Stimulated activated memory B cell treated with anti-CD40 and anti-IgM and Interleukin-4, amounts not matched to agents 10 μg/mL and 1 μg/mL and 100 μg/mL, for 72 hours (primary cell): Measurements from ENCODE around the gene ATP9A.
"Not testable (repeated sequence)": the region's sequence is repeated elsewhere in the genome, so short reads cannot be mapped to it uniquely, and the experiment has no call there.

ENCODE experiments used
- ATAC-seq: fragments of 150-1000 bp; cut with Tn5 transposase; 2 replicates; pipeline ENCODE4 v1.10.0; 2021
- H3K27ac Mint-ChIP-seq: one replicate; pipeline ENCODE4 v1.8.0; 2022; ENCODE audit warnings: mild to moderate bottlenecking, mixed read lengths
- H3K27me3 Mint-ChIP-seq: one replicate; pipeline ENCODE4 v1.8.0; 2022; ENCODE audit warnings: mixed read lengths
- H3K36me3 Mint-ChIP-seq: one replicate; pipeline ENCODE4 v1.8.0; 2022; ENCODE audit warnings: mixed read lengths
- H3K4me1 Mint-ChIP-seq: one replicate; pipeline ENCODE4 v1.8.0; 2022; ENCODE audit warnings: mixed read lengths
- H3K4me3 Mint-ChIP-seq: one replicate; pipeline ENCODE4 v1.8.0; 2022; ENCODE audit warnings: mild to moderate bottlenecking, moderate library complexity, mixed read lengths
- H3K9me3 Mint-ChIP-seq: one replicate; pipeline ENCODE4 v1.8.0; 2022; ENCODE audit warnings: mixed read lengths

Gene ATP9A

DNA sequence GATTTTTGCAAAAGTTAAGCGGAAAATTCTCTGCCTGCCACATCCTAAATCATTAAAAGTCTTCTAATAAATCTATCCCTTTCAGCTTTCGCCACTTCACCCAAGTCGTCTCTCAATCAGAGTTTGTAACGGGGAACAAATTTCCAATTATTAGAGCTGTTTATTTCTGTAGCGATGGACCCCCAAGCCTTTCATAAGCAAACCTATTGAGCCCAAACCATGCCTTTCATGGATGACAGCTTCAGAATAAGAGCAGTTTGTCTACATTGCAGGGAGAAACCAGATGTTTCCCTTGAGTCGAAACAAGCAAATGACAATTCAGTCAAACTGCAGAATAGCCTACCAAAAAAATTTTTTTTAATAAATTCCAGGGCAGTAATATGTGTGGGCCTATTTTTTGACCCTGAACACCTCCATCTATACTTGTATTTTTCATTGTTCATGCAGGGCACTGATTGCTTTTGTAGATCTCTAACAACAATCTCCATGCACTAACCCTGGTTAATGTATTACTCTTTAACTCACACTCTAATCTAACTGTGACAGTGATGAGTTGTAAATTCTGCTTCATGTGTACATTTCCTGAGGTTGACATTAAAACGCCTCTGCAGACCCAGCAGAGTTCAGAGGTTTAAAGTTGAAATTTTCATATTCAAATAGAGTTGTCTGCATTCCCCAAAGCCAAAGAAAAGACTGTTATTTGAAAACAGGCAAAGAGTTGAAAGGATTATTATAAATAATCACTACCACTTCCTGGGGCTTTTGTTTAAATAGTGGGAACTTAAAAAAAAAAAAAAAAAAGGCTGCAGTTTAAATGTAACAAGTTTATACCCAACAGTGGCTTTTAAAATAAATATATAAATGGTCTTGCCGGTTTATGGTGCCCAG lies 64.5 kb downstream of the ATP9A start:
- no peak overlapping the region for H3K4me3 Mint-ChIP-seq
- no peak overlapping the region for H3K27ac Mint-ChIP-seq
- ATAC-seq = no peak
- H3K36me3 Mint-ChIP-seq = no peaks in the 10 kb centered on the region
- H3K27me3 Mint-ChIP-seq = peaks cover 29% of the 10 kb centered on the region
- no peaks in the 10 kb centered on the region for H3K4me1 Mint-ChIP-seq
- no peaks in the 10 kb centered on the region for H3K9me3 Mint-ChIP-seq

DNA sequence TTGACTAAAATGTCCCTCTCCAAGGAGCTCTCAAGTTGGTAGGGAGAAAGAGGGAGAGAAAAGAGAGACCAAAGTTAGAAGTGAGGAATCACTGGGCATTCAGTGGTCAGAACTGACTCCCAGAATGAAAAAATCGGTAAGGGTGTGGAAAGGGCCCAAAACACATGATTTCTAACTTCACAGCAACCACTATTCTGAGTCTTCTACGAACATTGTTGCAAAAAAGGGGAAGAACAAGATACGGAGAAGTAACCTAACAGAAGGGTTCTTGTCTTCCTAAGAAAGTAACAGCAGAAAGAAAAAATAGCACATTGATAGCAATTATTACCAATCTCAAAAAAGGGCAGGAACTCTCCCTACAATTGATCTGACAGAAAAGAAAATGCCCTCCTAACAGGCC lies 65.6 kb downstream of the ATP9A start:
- Mint-ChIP-seq H3K27me3 (peaks cover 34% of the 10 kb centered on the region), H3K4me1 (no peaks in the 10 kb centered on the region), H3K4me3 (no peak overlapping the region), H3K9me3 (no peaks in the 10 kb centered on the region), H3K36me3 (no peaks in the 10 kb centered on the region), H3K27ac (no peak overlapping the region)
- ATAC-seq = no peak

DNA sequence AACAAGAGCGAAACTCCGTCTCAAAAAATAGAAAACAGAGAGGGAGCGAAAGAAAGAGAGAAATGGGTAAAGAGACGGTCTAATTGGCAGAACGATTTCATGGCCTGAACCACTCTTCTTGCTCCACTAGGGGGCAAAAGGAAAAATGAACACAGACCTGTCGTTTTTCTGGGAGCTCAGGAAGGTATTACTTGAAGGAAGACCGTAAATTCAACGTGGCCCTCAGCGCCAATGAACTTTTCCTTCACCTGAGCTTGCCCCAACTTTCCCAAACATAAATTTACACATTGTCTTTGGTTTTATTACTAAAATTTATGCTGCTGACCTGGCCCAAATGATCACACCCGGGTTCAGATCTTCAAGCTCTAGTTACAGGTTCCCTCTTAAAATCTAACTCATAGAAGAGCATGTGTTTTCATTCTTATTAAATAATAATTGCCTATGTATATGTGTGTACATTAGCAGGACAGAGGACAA lies 67.3 kb downstream of the ATP9A start:
- Mint-ChIP-seq H3K27me3 (peaks cover 36% of the 10 kb centered on the region), H3K9me3 (no peaks in the 10 kb centered on the region), H3K4me3 (no peak overlapping the region), H3K36me3 (no peaks in the 10 kb centered on the region), H3K27ac (no peak overlapping the region), H3K4me1 (peaks cover 7% of the 10 kb centered on the region)
- no peak for ATAC-seq

DNA sequence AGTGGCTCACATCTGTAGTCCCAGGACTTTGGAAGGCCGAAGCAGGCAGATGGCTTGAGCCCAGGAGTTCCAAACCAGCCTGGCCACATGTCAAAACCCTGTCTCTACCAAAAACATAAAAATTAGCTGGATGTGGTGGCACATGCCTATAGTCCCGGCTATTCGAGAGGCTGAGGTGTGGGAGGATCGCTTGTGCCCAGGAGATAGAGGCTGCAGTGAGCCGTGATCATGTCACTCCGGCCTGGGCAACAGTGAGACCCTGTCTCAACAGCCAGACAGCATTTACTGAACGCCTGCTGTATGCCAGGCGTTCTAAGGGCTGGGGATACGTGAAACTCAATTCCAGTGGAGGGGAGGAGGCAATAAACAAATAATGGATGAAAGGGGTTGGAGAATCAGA lies 69.9 kb downstream of the ATP9A start:
- no peaks in the 10 kb centered on the region for H3K9me3 Mint-ChIP-seq
- ATAC-seq = no peak
- no peak overlapping the region for H3K4me3 Mint-ChIP-seq
- H3K27me3 Mint-ChIP-seq = peaks cover 57% of the 10 kb centered on the region
- H3K36me3 Mint-ChIP-seq = no peaks in the 10 kb centered on the region
- peaks cover 12% of the 10 kb centered on the region for H3K4me1 Mint-ChIP-seq
- H3K27ac Mint-ChIP-seq = no peak overlapping the region

DNA sequence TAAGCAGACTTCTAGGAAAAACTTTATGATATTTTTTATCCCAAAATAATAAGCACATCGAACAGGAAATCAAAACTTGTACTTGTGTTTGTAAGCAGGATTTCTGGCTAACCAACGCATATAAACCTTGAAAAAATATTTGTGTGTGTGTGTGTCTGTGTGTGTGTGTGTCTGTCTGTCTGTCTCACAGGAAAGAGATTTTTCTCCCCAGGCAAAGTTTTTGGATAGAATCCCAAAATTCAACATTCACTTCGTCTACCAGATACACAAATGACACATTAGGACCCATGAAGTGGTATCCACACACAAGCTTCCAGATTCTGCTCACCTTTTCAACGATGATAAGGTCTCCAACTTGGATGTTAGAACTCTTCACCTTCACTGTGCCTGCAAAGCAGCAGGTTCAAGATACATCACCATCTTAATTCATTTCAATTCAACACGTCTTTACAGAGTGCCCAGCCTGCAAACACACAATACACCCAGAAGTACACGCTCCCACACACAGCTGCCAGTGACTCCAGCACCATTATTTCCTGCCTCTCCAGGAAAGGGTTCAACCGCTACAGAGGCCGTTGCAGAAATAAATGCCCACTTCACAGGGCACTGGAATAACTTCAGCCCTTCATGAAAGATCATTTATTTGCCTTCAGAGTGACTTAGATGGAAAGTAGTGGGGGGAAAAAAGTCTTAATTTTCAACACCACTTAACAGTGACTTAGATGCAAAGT lies 70.9 kb downstream of the ATP9A start:
- Mint-ChIP-seq H3K27ac (no peak overlapping the region), H3K36me3 (no peaks in the 10 kb centered on the region), H3K27me3 (peaks cover 64% of the 10 kb centered on the region), H3K9me3 (no peaks in the 10 kb centered on the region), H3K4me1 (peaks cover 12% of the 10 kb centered on the region), H3K4me3 (no peak overlapping the region)
- no peak for ATAC-seq

DNA sequence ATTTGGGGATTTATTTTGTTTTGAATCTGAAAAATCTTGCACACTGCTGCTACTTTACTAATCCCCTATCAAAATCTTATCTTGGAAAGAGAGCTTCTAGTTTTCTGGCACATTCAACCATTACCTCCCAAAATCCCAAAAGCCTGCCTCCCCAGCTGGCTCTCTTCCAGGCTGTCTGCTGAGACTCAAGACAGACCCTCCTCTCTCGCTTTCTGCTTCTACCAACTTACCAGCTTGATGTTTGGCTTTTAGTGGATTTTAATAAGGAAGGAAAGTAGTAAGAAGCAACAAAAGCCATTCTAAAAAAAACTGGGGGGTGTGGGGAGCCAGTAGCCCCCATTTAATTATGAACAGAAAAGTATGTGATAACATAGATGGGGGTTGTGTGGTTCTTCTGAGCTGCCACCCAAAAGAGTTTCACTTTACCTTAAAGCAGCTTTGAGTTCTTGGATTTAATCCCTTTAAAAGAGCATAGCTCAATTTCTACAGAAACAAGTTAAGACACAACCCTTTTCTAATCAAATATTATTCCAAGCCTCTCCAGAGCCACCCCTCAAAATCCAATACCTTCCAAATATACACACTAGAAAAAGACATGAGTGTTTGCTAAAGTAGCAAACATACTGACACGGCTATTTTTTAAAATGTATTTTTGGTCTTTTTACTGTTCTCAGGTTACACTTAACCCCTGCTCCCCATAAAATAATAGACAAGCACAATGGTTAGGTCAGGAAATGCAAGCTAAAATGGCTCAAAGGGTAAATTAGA lies 71.7 kb downstream of the ATP9A start:
- Mint-ChIP-seq H3K27me3 (peaks cover 64% of the 10 kb centered on the region), H3K36me3 (no peaks in the 10 kb centered on the region), H3K27ac (no peak overlapping the region), H3K4me3 (no peak overlapping the region), H3K4me1 (peaks cover 12% of the 10 kb centered on the region), H3K9me3 (no peaks in the 10 kb centered on the region)
- no peak for ATAC-seq

DNA sequence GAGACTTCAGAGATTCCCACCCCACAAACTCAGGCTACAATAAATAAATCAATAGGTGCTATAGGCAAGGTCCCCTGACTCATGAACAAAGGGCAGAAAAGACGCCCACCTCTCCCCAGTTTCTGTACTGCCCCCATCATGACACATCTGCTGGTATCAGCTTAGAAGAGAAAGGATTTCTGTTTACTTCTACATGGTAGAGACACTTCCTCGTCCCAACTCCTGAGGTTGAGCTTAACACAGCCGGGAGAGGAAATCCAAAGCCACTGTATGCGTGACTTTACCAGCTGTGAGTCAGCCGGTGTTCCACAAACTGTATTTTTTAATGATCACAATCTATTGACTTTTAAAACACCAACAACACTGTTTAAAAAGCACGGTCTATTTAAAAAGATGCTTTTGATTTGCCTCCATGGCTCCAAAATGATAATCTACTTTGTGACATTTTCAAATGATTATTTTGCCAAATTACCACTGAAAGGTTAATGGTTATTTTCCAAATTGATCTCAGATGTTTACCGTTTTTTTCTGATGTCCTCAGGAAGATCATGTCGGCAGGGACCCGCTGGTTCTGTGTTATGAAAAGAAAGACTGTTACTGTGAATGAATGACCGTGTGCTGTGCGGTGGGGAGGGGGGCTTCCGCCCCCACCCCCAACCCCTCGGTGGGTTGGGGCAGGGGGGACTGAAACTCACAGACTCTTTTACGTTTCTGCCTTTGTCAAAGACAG lies 72.5 kb downstream of the ATP9A start:
- no peak overlapping the region for H3K27ac Mint-ChIP-seq
- no peak for ATAC-seq
- H3K4me1 Mint-ChIP-seq = peaks cover 12% of the 10 kb centered on the region
- no peaks in the 10 kb centered on the region for H3K36me3 Mint-ChIP-seq
- no peaks in the 10 kb centered on the region for H3K9me3 Mint-ChIP-seq
- H3K4me3 Mint-ChIP-seq = no peak overlapping the region
- peaks cover 61% of the 10 kb centered on the region for H3K27me3 Mint-ChIP-seq

DNA sequence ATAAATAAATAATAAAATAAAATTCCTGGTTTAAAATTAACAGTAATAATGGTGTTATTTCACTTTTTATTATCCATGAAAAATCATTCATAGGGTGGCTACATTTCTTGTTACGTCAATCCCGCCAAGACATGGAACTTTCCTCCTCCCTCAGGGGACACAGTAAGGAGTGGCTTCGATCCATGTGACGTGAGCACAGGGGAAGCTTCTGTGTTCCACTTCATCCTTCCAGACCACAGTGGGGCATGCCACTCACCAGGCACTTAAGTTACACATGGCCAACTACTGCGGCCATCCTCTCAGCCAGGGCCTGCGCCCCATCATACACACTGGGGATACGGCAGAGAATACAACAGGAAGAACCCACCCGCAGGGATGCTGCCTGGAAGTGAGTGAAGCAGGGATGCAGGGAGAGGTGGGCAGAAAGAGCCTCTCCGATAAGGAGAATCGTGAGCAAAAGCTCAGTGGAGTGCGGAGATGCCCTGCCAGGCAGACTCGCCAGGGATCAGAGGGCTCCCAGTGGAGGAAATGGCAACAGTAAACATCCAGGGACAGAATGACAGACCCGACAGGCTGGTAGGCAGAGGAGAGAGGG lies 75.3 kb downstream of the ATP9A start:
- no peaks in the 10 kb centered on the region for H3K9me3 Mint-ChIP-seq
- no peak overlapping the region for H3K4me3 Mint-ChIP-seq
- H3K36me3 Mint-ChIP-seq = no peaks in the 10 kb centered on the region
- H3K4me1 Mint-ChIP-seq = peaks cover 12% of the 10 kb centered on the region
- peaks cover 45% of the 10 kb centered on the region for H3K27me3 Mint-ChIP-seq
- no peak for ATAC-seq
- no peak overlapping the region for H3K27ac Mint-ChIP-seq

DNA sequence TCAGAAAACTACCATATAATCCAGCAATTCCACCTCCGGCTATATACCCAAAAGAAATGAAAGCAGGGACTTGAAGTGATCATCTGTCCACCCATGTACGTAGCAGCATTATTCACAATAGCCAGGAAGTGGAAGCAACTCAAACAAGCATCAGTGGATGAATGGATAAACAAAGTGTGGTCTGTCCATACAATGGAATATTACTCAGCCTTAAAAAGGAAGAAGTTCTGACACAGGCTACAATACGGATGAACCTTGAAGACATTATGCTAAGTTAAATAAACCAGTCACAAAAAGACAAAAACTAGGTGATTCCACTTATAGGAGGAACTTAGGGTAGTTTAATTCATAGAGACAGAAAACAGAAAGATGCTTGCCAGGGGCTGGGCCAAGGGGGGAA lies 76.5 kb downstream of the ATP9A start:
- Mint-ChIP-seq H3K27me3 (peaks cover 44% of the 10 kb centered on the region), H3K4me3 (no peak overlapping the region), H3K27ac (no peak overlapping the region), H3K9me3 (no peaks in the 10 kb centered on the region), H3K4me1 (peaks cover 12% of the 10 kb centered on the region), H3K36me3 (no peaks in the 10 kb centered on the region)
- ATAC-seq = no peak

DNA sequence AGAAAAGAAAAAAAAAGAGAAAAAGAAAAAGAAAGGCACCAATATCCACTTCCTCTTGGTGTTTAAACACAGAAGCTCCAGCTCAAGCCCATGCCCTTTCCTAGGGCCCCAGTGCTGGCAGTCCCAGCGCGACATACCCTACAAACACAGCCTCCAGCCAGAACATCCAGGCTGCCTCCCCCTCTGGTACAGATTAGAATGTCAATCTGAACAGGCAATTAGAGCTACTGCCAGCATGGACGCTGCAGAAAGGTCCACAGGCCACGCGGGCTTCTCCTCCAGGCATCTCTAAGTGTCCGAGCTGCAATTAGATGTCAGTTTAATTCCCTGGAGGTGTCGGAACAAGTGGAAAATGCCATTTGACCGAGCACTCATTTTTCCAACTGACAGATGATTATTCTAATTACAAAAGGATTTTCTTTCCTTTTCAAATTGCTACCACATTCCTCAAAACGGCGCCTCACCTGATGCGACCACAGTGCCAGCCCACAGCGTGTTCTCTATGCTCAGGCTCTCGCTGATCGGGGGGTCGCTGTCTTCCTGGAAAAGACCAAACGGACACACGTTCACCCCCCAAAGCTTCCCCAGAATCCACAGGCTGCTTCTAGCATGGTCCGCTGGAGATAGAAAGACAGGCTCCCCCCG lies 79.5 kb downstream of the ATP9A start:
- Mint-ChIP-seq H3K36me3 (no peaks in the 10 kb centered on the region), H3K27ac (no peak overlapping the region), H3K27me3 (peaks cover 19% of the 10 kb centered on the region), H3K4me1 (peaks cover 4% of the 10 kb centered on the region), H3K4me3 (no peak overlapping the region), H3K9me3 (no peaks in the 10 kb centered on the region)
- no peak for ATAC-seq

DNA sequence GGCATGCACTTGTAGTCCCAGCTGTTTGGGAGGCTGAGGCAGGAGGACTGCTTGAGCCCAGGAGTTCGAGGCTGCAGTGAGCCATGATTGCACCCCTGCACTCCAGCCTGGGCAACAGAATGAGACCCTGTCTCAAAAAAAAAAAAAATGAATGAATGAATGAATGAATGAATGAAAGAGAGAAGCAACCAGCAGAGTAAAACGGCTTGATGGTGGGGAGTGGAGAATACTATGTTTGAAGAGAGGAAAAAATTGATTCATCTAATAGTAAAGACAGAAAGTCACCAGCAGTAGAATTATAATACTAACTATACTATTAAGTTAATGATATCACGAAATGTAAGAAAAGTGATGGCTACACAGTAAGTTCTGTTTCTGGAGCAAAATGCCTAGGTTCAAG lies 80.6 kb downstream of the ATP9A start:
- Mint-ChIP-seq H3K36me3 (no peaks in the 10 kb centered on the region), H3K9me3 (no peaks in the 10 kb centered on the region), H3K27ac (no peak overlapping the region), H3K27me3 (peaks cover 8% of the 10 kb centered on the region), H3K4me3 (no peak overlapping the region), H3K4me1 (peaks cover 4% of the 10 kb centered on the region)
- ATAC-seq = no peak

DNA sequence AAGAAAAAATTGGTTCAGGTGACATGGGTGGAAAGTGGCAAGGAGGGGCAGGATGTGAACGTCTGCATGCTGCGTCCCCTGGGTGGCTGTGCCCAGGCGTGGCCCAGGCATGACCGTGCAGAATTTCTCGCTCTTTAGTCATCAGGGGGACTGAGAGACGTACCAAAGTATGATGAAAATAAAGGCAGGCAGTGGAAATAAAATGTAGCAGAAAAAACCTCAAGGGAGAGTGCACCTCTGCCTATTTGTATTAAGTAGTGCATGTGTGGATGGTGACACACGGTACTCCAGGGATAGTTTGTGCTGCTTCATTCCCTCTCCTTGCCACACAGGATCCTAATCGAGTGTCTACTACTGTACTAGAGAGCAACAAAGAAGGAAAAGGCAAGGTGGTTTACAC lies 81.1 kb downstream of the ATP9A start:
- no peak overlapping the region for H3K4me3 Mint-ChIP-seq
- H3K27me3 Mint-ChIP-seq = peaks cover 7% of the 10 kb centered on the region
- no peaks in the 10 kb centered on the region for H3K9me3 Mint-ChIP-seq
- no peak overlapping the region for H3K27ac Mint-ChIP-seq
- ATAC-seq = no peak
- no peaks in the 10 kb centered on the region for H3K36me3 Mint-ChIP-seq
- H3K4me1 Mint-ChIP-seq = peaks cover 4% of the 10 kb centered on the region

DNA sequence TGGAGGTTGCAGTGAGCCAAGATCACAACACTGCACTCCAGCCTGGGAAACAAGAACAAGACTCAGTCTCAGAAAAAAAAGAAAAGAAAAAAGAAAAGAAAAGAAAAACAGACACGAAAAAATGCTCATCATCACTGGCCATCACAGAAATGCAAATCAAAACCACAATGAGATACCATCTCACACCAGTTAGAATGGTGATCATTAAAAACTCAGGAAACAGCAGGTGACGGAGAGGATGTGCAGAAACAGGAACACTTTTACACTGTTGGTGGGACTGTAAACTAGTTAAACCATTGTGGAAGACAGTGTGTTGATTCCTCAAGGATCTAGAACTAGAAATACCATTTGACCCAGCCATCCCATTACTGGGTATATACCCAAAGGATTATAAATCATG lies 82.7 kb downstream of the ATP9A start:
- not testable (repeated sequence) for ATAC-seq, H3K4me3 Mint-ChIP-seq, H3K27ac Mint-ChIP-seq, H3K9me3 Mint-ChIP-seq, H3K4me1 Mint-ChIP-seq, H3K36me3 Mint-ChIP-seq
- peaks cover 20% of the 10 kb centered on the region for H3K27me3 Mint-ChIP-seq

DNA sequence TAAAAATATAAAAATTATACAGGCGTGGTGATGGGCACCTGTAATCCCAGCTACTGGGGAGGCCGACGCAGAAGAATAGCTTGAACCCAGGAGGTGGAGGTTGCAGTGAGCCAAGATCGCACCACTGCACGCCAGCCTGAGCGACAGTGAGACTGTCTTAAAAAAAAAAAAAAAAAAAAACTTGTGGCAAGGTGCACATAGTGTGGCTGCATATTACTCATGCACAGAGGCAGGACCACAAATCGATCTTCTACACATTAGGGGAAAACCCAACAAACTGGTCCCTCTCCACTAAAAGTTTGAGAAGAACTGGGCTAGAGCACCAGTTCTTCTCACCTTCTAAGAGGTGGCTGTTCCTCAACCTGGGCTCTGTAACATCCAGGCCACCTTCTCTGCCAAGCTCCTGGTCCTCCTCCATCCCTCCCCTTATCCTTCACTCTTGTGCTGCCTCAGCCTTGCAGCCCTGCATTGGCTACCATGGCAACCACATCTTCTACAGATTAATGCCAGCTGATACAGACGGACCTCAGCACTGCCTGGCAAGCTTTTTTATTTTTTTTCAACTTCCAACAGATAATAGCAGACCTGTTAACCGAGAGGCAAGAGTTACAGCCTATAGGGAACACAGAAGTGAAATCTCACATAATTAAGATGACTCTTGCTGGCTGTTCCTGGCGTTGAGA lies 88.0 kb downstream of the ATP9A start:
- no peak overlapping the region for H3K4me3 Mint-ChIP-seq
- ATAC-seq = no peak
- H3K4me1 Mint-ChIP-seq = peaks cover 2% of the 10 kb centered on the region
- peaks cover 13% of the 10 kb centered on the region for H3K27me3 Mint-ChIP-seq
- no peaks in the 10 kb centered on the region for H3K9me3 Mint-ChIP-seq
- H3K27ac Mint-ChIP-seq = no peak overlapping the region
- no peaks in the 10 kb centered on the region for H3K36me3 Mint-ChIP-seq
